H1 (cell line): ENCODE results near the gene DYNC1H1. TPM values are rescaled to one million over a fixed set of nuclear protein-coding genes. Genes with fewer than 3 reads are reported as not detected.

Experiments used
- CTCF ChIA-PET: fragments of 300-600 bp; sonication (Branson Sonifier 250); formaldehyde crosslinking; loops from one replicate; lab custom pipeline; 2021; ENCODE audit not compliant: partially characterized antibody; lab: Charles Lee
- POLR2A ChIA-PET: fragments of 300-600 bp; sonication (Branson Sonifier 250); formaldehyde crosslinking; loops from one replicate; lab custom pipeline; 2021; ENCODE audit warnings: inconsistent platforms; ENCODE audit not compliant: partially characterized antibody; lab: Charles Lee
- DNase-seq, 2 experiments: peaks; one replicate each; pipeline versions ENCODE4 v3.0.0 to v3.0.0-alpha.2; 2010 to 2022; ENCODE audit warnings: low spot score in 2 of 2, low read depth in 1 of 2, mixed read lengths in 1 of 2
- FAIRE-seq: peaks from 2 replicates; lab custom pipeline; 2011; peaks lifted over from hg19 to GRCh38; lab: Jason Lieb, UNC
- H2AFZ ChIP-seq: 2 replicates; pipeline ENCODE4 v1.8.1; 2012; ENCODE audit warnings: low read length, inconsistent platforms
- H2AK5ac ChIP-seq: 2 replicates; pipeline ENCODE4 v1.6.1; 2013; ENCODE audit warnings: low read depth, low read length
- H2BK120ac ChIP-seq: replicated peaks from 2 replicates; pipeline ENCODE3; 2013; ENCODE audit warnings: low read depth, low read length, inconsistent platforms
- H2BK12ac ChIP-seq: 2 replicates; pipeline ENCODE4 v1.6.1; 2013; ENCODE audit warnings: low read depth, low read length
- H2BK15ac ChIP-seq: 2 replicates; pipeline ENCODE4 v1.6.1; 2013; ENCODE audit warnings: low read length
- H2BK20ac ChIP-seq: 2 replicates; pipeline ENCODE4 v1.6.1; 2013; ENCODE audit warnings: low read length
- H2BK5ac ChIP-seq: 2 replicates; pipeline ENCODE4 v1.6.1; 2013; ENCODE audit warnings: low read depth, low read length
- H3K14ac ChIP-seq: 2 replicates; pipeline ENCODE4 v1.6.1; 2013; ENCODE audit warnings: inconsistent platforms; ENCODE audit not compliant: insufficient read length
- H3K18ac ChIP-seq: 2 replicates; pipeline ENCODE4 v1.6.1; 2013; ENCODE audit warnings: low read length; ENCODE audit errors: extremely low read depth
- H3K23ac ChIP-seq: 2 replicates; pipeline ENCODE4 v1.6.1; 2013; ENCODE audit warnings: inconsistent platforms; ENCODE audit not compliant: insufficient read length
- H3K23me2 ChIP-seq: 2 replicates; pipeline ENCODE4 v1.6.1; 2013; ENCODE audit warnings: low read depth, low read length
- H3K27ac ChIP-seq: 2 replicates; pipeline ENCODE4 v1.6.1; 2011; ENCODE audit warnings: low read depth, low read length, inconsistent platforms
- H3K27me3 ChIP-seq, 4 experiments: replicated peaks in 1 of 4; 1 replicate in 1 of 4; 2 replicates in 3 of 4; pipeline versions ENCODE4 v1.6.1 to v1.8.1; 2011 to 2013; ENCODE audit warnings: low read length in 3 of 4, mild to moderate bottlenecking in 3 of 4, inconsistent platforms in 2 of 4, mixed read lengths in 2 of 4, moderate library complexity in 1 of 4; ENCODE audit not compliant: control insufficient read depth in 3 of 4, insufficient read depth in 3 of 4; ENCODE audit errors: extremely low read depth in 1 of 4
- H3K36me3 ChIP-seq, 4 experiments: 2 replicates each; pipeline versions ENCODE4 v1.6.1 to v1.8.1; 2011 to 2013; ENCODE audit warnings: mild to moderate bottlenecking in 4 of 4, low read length in 3 of 4, moderate library complexity in 2 of 4, control low read depth in 1 of 4, inconsistent platforms in 1 of 4; ENCODE audit not compliant: insufficient read depth in 4 of 4, control insufficient read depth in 2 of 4
- H3K4ac ChIP-seq: replicated peaks from 2 replicates; pipeline ENCODE3; 2013; ENCODE audit warnings: low read length, low read depth, mixed read lengths, inconsistent platforms; ENCODE audit not compliant: insufficient read length
- H3K4me1 ChIP-seq, 4 experiments: replicated peaks in 1 of 4; 1 replicate in 1 of 4; 2 replicates in 3 of 4; pipeline versions ENCODE4 v1.6.1 to v1.8.1; 2011 to 2013; ENCODE audit warnings: low read length in 3 of 4, inconsistent platforms in 2 of 4, mixed read lengths in 1 of 4; ENCODE audit not compliant: insufficient read depth in 4 of 4, control insufficient read depth in 3 of 4
- H3K4me2 ChIP-seq, 2 experiments: 2 replicates each; pipeline versions ENCODE4 v1.6.1 to v1.8.1; 2011 to 2013; ENCODE audit warnings: low read depth in 2 of 2, low read length in 2 of 2, control low read depth in 1 of 2, inconsistent platforms in 1 of 2, mild to moderate bottlenecking in 1 of 2; ENCODE audit not compliant: insufficient read depth in 1 of 2
- H3K4me3 ChIP-seq, 4 experiments: fragments of 200-600, 300-600 bp in 1 of 4; sonication (generic), shearing (Covaris generic), sonication (Bioruptor Twin) in 1 of 4; 2 replicates each; pipeline versions ENCODE4 v1.5.1 to v1.8.1; 2011 to 2016; ENCODE audit warnings: low read length in 4 of 4, low read depth in 3 of 4, control low read depth in 2 of 4, inconsistent platforms in 2 of 4, mild to moderate bottlenecking in 2 of 4, mixed read lengths in 1 of 4, moderate library complexity in 1 of 4; ENCODE audit not compliant: insufficient read depth in 2 of 4; ENCODE audit errors: extremely low read depth in 1 of 4
- H3K56ac ChIP-seq: replicated peaks from 2 replicates; pipeline ENCODE3; 2013; ENCODE audit warnings: low read depth, mild to moderate bottlenecking, mixed read lengths, low read length, inconsistent platforms; ENCODE audit not compliant: insufficient read length
- H3K79me1 ChIP-seq: 2 replicates; pipeline ENCODE4 v1.6.1; 2013; ENCODE audit warnings: low read depth, low read length, control low read depth
- H3K79me2 ChIP-seq, 2 experiments: 2 replicates each; pipeline versions ENCODE4 v1.6.1 to v1.8.1; 2012 to 2013; ENCODE audit warnings: low read length in 2 of 2, mild to moderate bottlenecking in 2 of 2, inconsistent platforms in 1 of 2; ENCODE audit not compliant: insufficient read depth in 2 of 2, control insufficient read depth in 1 of 2
- H3K9ac ChIP-seq, 4 experiments: replicated peaks in 1 of 4; 1 replicate in 1 of 4; 2 replicates in 3 of 4; pipeline versions ENCODE4 v1.6.1 to v1.8.1; 2011 to 2013; ENCODE audit warnings: low read depth in 3 of 4, low read length in 3 of 4, control low read depth in 2 of 4, mild to moderate bottlenecking in 2 of 4, moderate library complexity in 2 of 4, inconsistent platforms in 1 of 4; ENCODE audit errors: extremely low read depth in 1 of 4
- H3K9me3 ChIP-seq, 2 experiments: 2 replicates each; pipeline versions ENCODE4 v1.6.1 to v1.8.1; 2012 to 2013; ENCODE audit warnings: mild to moderate bottlenecking in 2 of 2, moderate library complexity in 2 of 2, control low read depth in 1 of 2, inconsistent platforms in 1 of 2, low read depth in 1 of 2, low read length in 1 of 2, mixed read lengths in 1 of 2; ENCODE audit not compliant: insufficient read depth in 2 of 2
- H4K20me1 ChIP-seq, 2 experiments: replicated peaks in 1 of 2; 2 replicates each; pipeline versions ENCODE3 to v1.8.1; 2011 to 2013; ENCODE audit warnings: inconsistent platforms in 2 of 2, low read length in 2 of 2, mild to moderate bottlenecking in 1 of 2; ENCODE audit not compliant: insufficient read depth in 2 of 2, control insufficient read depth in 1 of 2
- H4K5ac ChIP-seq: 2 replicates; pipeline ENCODE4 v1.6.1; 2013; ENCODE audit warnings: low read length, low read depth, mixed read lengths, inconsistent platforms; ENCODE audit not compliant: insufficient read length
- H4K8ac ChIP-seq: 2 replicates; pipeline ENCODE4 v1.8.0; 2013; ENCODE audit warnings: mild to moderate bottlenecking, moderate library complexity, low read length, inconsistent platforms; ENCODE audit not compliant: insufficient read depth; ENCODE audit errors: extremely low read depth
- H4K91ac ChIP-seq: replicated peaks from 2 replicates; pipeline ENCODE3; 2013; ENCODE audit warnings: low read length, mixed read lengths, inconsistent platforms; ENCODE audit not compliant: insufficient read length
- CEBPB ChIP-seq: IDR thresholded peaks from 2 replicates; pipeline ENCODE4 v1.6.1; 2012; ENCODE audit warnings: low read depth, low read length
- SAP30 ChIP-seq: fragments of 300-600 bp; sonication (generic); IDR thresholded peaks from 2 replicates; pipeline ENCODE4 v1.7.1; 2012; ENCODE audit warnings: low read length, moderate library complexity, mild to moderate bottlenecking, inconsistent platforms; ENCODE audit not compliant: insufficient read depth, insufficient replicate concordance
- USF2 ChIP-seq: IDR thresholded peaks from 2 replicates; pipeline ENCODE4 v1.6.1; 2011; ENCODE audit warnings: low read length, improper control_type of control experiment
- WGBS, 2 experiments: shearing (Covaris generic) in 1 of 2; methylation state at CpG; one replicate each; pipeline versions ENCODE4 v1.1.6 to v1.1.7; 2013 to 2015; ENCODE audit warnings: low lambda C conversion rate in 2 of 2, mixed read lengths in 2 of 2, inconsistent platforms in 1 of 2, low coverage in 1 of 2, missing lambda C conversion rate in 1 of 2; ENCODE audit not compliant: insufficient replicate concordance in 2 of 2, insufficient coverage in 1 of 2, insufficient read length in 1 of 2; ENCODE audit errors: extremely low coverage in 1 of 2, missing lambda C conversion rate in 1 of 2; 5-methylcytosine and 5-hydroxymethylcytosine counted together
- polyA plus RNA-seq, 7 experiments: library from polyadenylated mRNA; depleted of rRNA in 3 of 7; stranded (reverse) in 5 of 7; unstranded in 2 of 7; fragments of >200 nt in 5 of 7; fragments of 200-250 nt in 2 of 7; gene quantifications; 1 replicate in 5 of 7; 2 replicates in 1 of 7; 4 replicates in 1 of 7; pipeline versions ENCODE4 v1.2.1 to v1.2.3, GENCODE V29; 2011 to 2013; ENCODE audit warnings: missing spikeins in 2 of 7, mixed read lengths in 2 of 7
- total RNA-seq: library from RNA; stranded (reverse); fragmentation: NEBNext Ultra II Directional; extraction: Animal tissue kit (Norgen Biotek cat#: 25700); gene quantifications from 2 replicates; pipeline ENCODE4 v1.2.1, GENCODE V29; 2021

Gene DYNC1H1
- total and polyA plus RNA-seq, 2 of the 8 experiments (the other 6 are each of a cell fraction or from before 2014, with no cell fraction given): 238 to 387 TPM

GRCh38 chr14:101915871-101916815 lies 48.2 kb upstream of the DYNC1H1 start:
- FAIRE-seq (no peak), DNase-seq (no peak)
- H3K4ac ChIP-seq: no peak overlapping the region
- H3K18ac ChIP-seq: no peak overlapping the region; the same call in 1 of the 2 replicates
- H3K4me3 ChIP-seq: no peak overlapping the region
- H2BK12ac ChIP-seq: peak overlapping the region; percentile 84; the same call in 1 of the 2 replicates
- no peak overlapping the region for H4K5ac ChIP-seq
- H4K91ac ChIP-seq: peak overlapping the region; percentile 16
- no peak overlapping the region for H2BK120ac ChIP-seq
- H2BK15ac ChIP-seq: no peak overlapping the region
- H3K23ac ChIP-seq: no peak overlapping the region
- no peaks in the 10 kb centered on the region for H4K20me1 ChIP-seq
- H3K4me2 ChIP-seq: no peak overlapping the region
- peaks cover 3 to 30% (median 18%) of the 10 kb centered on the region in 4 experiments for H3K4me1 ChIP-seq
- CTCF ChIA-PET: interaction anchor here (0.7 to 2.1 kb wide), 5 partner anchors 13 to 208 kb away, joined by 3 to 7 read pairs (median 3); no protein-coding TSS in a partner anchor
- H3K9ac ChIP-seq: peak overlapping the region in 1 of 4 experiments; percentile 40; a peak in 1 of 7 replicates
- H3K36me3 ChIP-seq: peaks cover 0 to 11% (median 0%) of the 10 kb centered on the region in 4 experiments; a peak in 5 of 8 replicates
- H2BK20ac ChIP-seq: no peak overlapping the region
- H3K9me3 ChIP-seq: no peaks in the 10 kb centered on the region
- H3K56ac ChIP-seq: no peak overlapping the region
- no peak overlapping the region for H3K27ac ChIP-seq
- POLR2A ChIA-PET: interaction anchor here (4.5 kb wide), 1 partner anchor 31 kb away, joined by 21 read pairs; no protein-coding TSS in a partner anchor
- no peak overlapping the region for H3K14ac ChIP-seq
- H3K23me2 ChIP-seq: no peaks in the 10 kb centered on the region
- H3K27me3 ChIP-seq: no peaks in the 10 kb centered on the region; a peak in 2 of 7 replicates
- no peak overlapping the region for H4K8ac ChIP-seq
- no peaks in the 10 kb centered on the region for H3K79me2 ChIP-seq
- H3K79me1 ChIP-seq: 0 out of 2 replicates have a peak, but pooled peaks cover 2% of the 10 kb centered on the region
- 0 out of 2 replicates have a peak overlapping the region, but pooled peaks have one; percentile 83 for H2BK5ac ChIP-seq
- H2AFZ ChIP-seq: no peak overlapping the region
- 90% methylated on average over 18 of the region's 23 CpGs; no CpG with 5 or more reads in 1 of the 2 experiments for WGBS, 2 experiments
- no peak overlapping the region for H2AK5ac ChIP-seq
- TF ChIP-seq USF2 (no peak), CEBPB (no peak), SAP30 (no peak)
